Measurements from ENCODE around the gene FFAR4. TPM values are rescaled to one million over a fixed set of nuclear protein-coding genes. Genes with fewer than 3 reads are reported as not detected.
A peak's percentile ranks its signal among the peaks of the same experiment; 100 is the strongest.

The FFAR4 gene
- polyA plus RNA-seq, 3 donors = 0.97 to 1.2 (median 1.1) TPM

DNA sequence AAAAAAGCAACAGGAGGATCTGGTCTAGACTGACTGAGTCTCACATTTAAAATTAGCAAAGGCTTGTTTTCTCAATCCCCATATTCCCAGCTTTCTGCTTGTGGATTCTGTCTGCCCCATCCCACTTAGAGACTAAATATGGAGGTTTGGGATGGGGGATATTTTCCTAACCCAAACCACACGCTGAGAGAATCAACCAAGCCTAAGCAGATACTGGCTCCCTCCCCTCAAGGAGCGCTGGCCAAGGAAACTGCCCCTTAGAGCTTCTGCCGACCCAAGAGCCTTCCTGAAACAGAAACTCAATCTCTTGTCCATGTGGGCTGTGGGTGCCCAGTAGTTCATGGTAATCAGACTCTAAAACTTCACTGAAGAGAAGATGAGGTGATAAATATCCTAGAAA is 3.9 kb downstream of the FFAR4 start:
- TF ChIP-seq CTCF (IDR thresholded peaks at IDR 0.05) = no peak
- H3K4me3 ChIP-seq (replicated peaks in 1 of 3; ENCODE audit: low read depth in 2 of 3, low read length in 3 of 3) = no peak overlapping the region
- Mint-ChIP-seq H3K36me3 (peaks cover 7 to 15% of the 10 kb centered on the region in 2 donors), H3K4me3 (peak overlapping the region in 1 of 2 donors; percentile 67), H3K4me1 (peaks cover 63% of the 10 kb centered on the region), H3K9me3 (peaks cover 0 to 14% (median 7%) of the 10 kb centered on the region in 7 donors), H3K27me3 (ENCODE audit: low read depth in 3 of 3) (peaks cover 36 to 54% (median 41%) of the 10 kb centered on the region in 3 donors), H3K27ac (no peak overlapping the region)
- H3K79me2 ChIP-seq (ENCODE audit: insufficient read depth, low read length) = no peaks in the 10 kb centered on the region
- no peaks in the 10 kb centered on the region for H3K36me3 ChIP-seq (replicated peaks in 1 of 2; ENCODE audit: control insufficient read depth in 1 of 2, insufficient read depth in 2 of 2, low read length in 2 of 2)
- no peaks in the 10 kb centered on the region for H4K20me1 ChIP-seq (ENCODE audit: insufficient read depth, low read length)
- H3K9me3 ChIP-seq (replicated peaks in 1 of 2; ENCODE audit: control insufficient read depth in 1 of 2, insufficient read depth in 1 of 2, low read length in 2 of 2) = peaks cover 0 to 3% of the 10 kb centered on the region in 2 donors
- no peak for DNase-seq
- H3K4me1 ChIP-seq (ENCODE audit: control insufficient read depth in 1 of 2, insufficient read depth in 2 of 2, low read length in 2 of 2) = peaks cover 55 to 72% of the 10 kb centered on the region in 2 donors
- H3K9ac ChIP-seq (ENCODE audit: insufficient read depth, low read length, poor library complexity, severe bottlenecking) = no peak overlapping the region
- no peak overlapping the region for H3K4me2 ChIP-seq (replicated peaks; ENCODE audit: extremely low read depth, low read length, poor library complexity, severe bottlenecking)
- WGBS (ENCODE audit: insufficient coverage) = 100% methylated on average over 1 of the region's 3 CpGs
- no peak overlapping the region for H3K27ac ChIP-seq (ENCODE audit: low read depth in 1 of 2, low read length in 2 of 2)
- intact Hi-C loops (cut with micrococcal nuclease) = no loop called here
- H2AFZ ChIP-seq (ENCODE audit: insufficient read depth, low read depth, low read length, poor library complexity, severe bottlenecking) = no peak overlapping the region
- H3K27me3 ChIP-seq (ENCODE audit: control insufficient read depth in 2 of 2, insufficient read depth in 2 of 2, low read length in 2 of 2) = peaks cover 19 to 37% of the 10 kb centered on the region in 2 donors

DNA sequence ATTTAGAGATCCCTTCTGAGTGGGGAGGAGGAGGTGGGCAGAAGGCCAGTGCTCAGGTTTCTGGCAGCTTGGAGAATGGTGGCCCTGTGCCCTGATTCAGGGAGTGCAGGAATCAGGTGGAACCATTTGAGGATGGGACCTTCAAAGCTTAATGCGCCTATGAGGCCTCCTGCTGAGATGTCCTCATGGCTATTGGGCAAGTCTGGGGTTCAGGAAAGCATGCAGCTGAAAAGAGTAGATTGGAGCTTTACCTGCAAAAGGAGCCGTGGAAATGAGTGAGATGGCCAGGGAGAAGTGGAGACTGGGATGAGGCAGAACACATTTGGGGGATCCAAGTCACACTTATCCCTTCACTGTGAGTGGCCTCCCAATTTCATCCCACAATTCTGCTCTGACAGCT is 6.1 kb downstream of the FFAR4 start:
- TF ChIP-seq CTCF (IDR thresholded peaks at IDR 0.05) = no peak
- 29% methylated on average over 1 of the region's 2 CpGs for WGBS (ENCODE audit: insufficient coverage)
- Histone ChIP-seq H3K27ac (ENCODE audit: low read depth in 1 of 2, low read length in 2 of 2) (peak overlapping the region; percentile 14 to 20), H3K36me3 (replicated peaks in 1 of 2; ENCODE audit: control insufficient read depth in 1 of 2, insufficient read depth in 2 of 2, low read length in 2 of 2) (no peaks in the 10 kb centered on the region), H3K4me3 (replicated peaks in 1 of 3; ENCODE audit: low read depth in 2 of 3, low read length in 3 of 3) (peak overlapping the region in 1 of 3 experiments; percentile 61), H3K79me2 (ENCODE audit: insufficient read depth, low read length) (no peaks in the 10 kb centered on the region), H3K4me1 (ENCODE audit: control insufficient read depth in 1 of 2, insufficient read depth in 2 of 2, low read length in 2 of 2) (peaks cover 34 to 50% of the 10 kb centered on the region in 2 donors), H3K27me3 (ENCODE audit: control insufficient read depth in 2 of 2, insufficient read depth in 2 of 2, low read length in 2 of 2) (peaks cover 15 to 27% of the 10 kb centered on the region in 2 donors), H3K4me2 (replicated peaks; ENCODE audit: extremely low read depth, low read length, poor library complexity, severe bottlenecking) (peak overlapping the region; percentile 70), H2AFZ (ENCODE audit: insufficient read depth, low read depth, low read length, poor library complexity, severe bottlenecking) (no peak overlapping the region), H3K9ac (ENCODE audit: insufficient read depth, low read length, poor library complexity, severe bottlenecking) (no peak overlapping the region), H4K20me1 (ENCODE audit: insufficient read depth, low read length) (no peaks in the 10 kb centered on the region), H3K9me3 (replicated peaks in 1 of 2; ENCODE audit: control insufficient read depth in 1 of 2, insufficient read depth in 1 of 2, low read length in 2 of 2) (peaks cover 0 to 3% of the 10 kb centered on the region in 2 donors)
- Mint-ChIP-seq H3K27me3 (ENCODE audit: low read depth in 3 of 3) (peaks cover 27 to 42% (median 31%) of the 10 kb centered on the region in 3 donors), H3K4me1 (peaks cover 41% of the 10 kb centered on the region), H3K36me3 (peaks cover 9 to 13% of the 10 kb centered on the region in 2 donors), H3K27ac (peak overlapping the region in 4 of 7 donors; percentile 33 to 85 (median 79)), H3K9me3 (peaks cover 0 to 10% (median 4%) of the 10 kb centered on the region in 7 donors), H3K4me3 (peak overlapping the region; percentile 54 to 84)
- DNase-seq = no peak
- intact Hi-C loops (cut with micrococcal nuclease) = no loop called here

All from CD14-positive monocyte (primary cell).